Mesodermal cell (in vitro differentiated cells): Measurements from ENCODE around the gene IER5.

Experiments
- H3K27ac ChIP-seq: 2 replicates; pipeline ENCODE4 v1.7.0; 2013; ENCODE audit warnings: mild to moderate bottlenecking, low read depth, low read length, moderate library complexity; ENCODE audit not compliant: severe bottlenecking
- H3K36me3 ChIP-seq: 2 replicates; pipeline ENCODE4 v1.7.1; 2013; ENCODE audit warnings: mild to moderate bottlenecking, low read length, moderate library complexity; ENCODE audit not compliant: control insufficient read depth, insufficient read depth
- H3K4me1 ChIP-seq: one replicate; pipeline ENCODE4 v1.7.1; 2013; ENCODE audit warnings: mild to moderate bottlenecking, low read length; ENCODE audit not compliant: insufficient read depth, control insufficient read depth, poor library complexity, severe bottlenecking
- H3K4me3 ChIP-seq: 2 replicates; pipeline ENCODE4 v1.7.0; 2013; ENCODE audit warnings: low read length, control low read depth, mild to moderate bottlenecking; ENCODE audit not compliant: insufficient read depth, poor library complexity, severe bottlenecking; ENCODE audit errors: extremely low read depth
- H3K9me3 ChIP-seq: 2 replicates; pipeline ENCODE4 v1.7.1; 2013; ENCODE audit warnings: mild to moderate bottlenecking, low read length, moderate library complexity; ENCODE audit not compliant: control insufficient read depth
- WGBS, 2 experiments: methylation state at CpG; one replicate each; pipeline ENCODE4 v1.1.5; 2013; ENCODE audit warnings: missing lambda C conversion rate in 2 of 2; ENCODE audit not compliant: insufficient coverage in 2 of 2; 5-methylcytosine and 5-hydroxymethylcytosine counted together

The IER5 gene

GRCh38 chr1:181077576-181078242 is 10.8 kb upstream of the IER5 start:
- H3K36me3 ChIP-seq, result no peaks in the 10 kb centered on the region
- peaks cover 17% of the 10 kb centered on the region for H3K4me1 ChIP-seq
- peak overlapping the region; percentile 86 for H3K27ac ChIP-seq
- no peaks in the 10 kb centered on the region for H3K9me3 ChIP-seq
- WGBS, 2 experiments, result 59 to 84% methylated on average over 3 to 5 of the region's 7 CpGs
- no peak overlapping the region for H3K4me3 ChIP-seq

- Histone ChIP-seq H3K9me3 (no peaks in the 10 kb centered on the region), H3K27ac (no peak overlapping the region), H3K4me1 (peaks cover 17% of the 10 kb centered on the region), H3K4me3 (no peak overlapping the region), H3K36me3 (no peaks in the 10 kb centered on the region)
- 100% methylated on average over 1 of the region's 2 CpGs; no CpG with 5 or more reads in 1 of the 2 experiments for WGBS, 2 experiments
Measured at GRCh38 chr1:181079382-181079781, 9.1 kb upstream of the IER5 start.

GRCh38 chr1:181079920-181080319 is 8.6 kb upstream of the IER5 start:
- 100% methylated on average over 1 of the region's 4 CpGs for WGBS, 2 experiments
- no peaks in the 10 kb centered on the region for H3K9me3 ChIP-seq
- no peak overlapping the region for H3K4me3 ChIP-seq
- peaks cover 17% of the 10 kb centered on the region for H3K4me1 ChIP-seq
- no peaks in the 10 kb centered on the region for H3K36me3 ChIP-seq
- H3K27ac ChIP-seq, result no peak overlapping the region

GRCh38 chr1:181080556-181080955 is 7.9 kb upstream of the IER5 start:
- no peaks in the 10 kb centered on the region for H3K36me3 ChIP-seq
- H3K27ac ChIP-seq, result no peak overlapping the region
- H3K4me1 ChIP-seq, result peaks cover 17% of the 10 kb centered on the region
- H3K4me3 ChIP-seq, result no peak overlapping the region
- no peaks in the 10 kb centered on the region for H3K9me3 ChIP-seq
- 100% methylated on average over 2 of the region's 4 CpGs; no CpG with 5 or more reads in 1 of the 2 experiments for WGBS, 2 experiments

- Histone ChIP-seq H3K4me1 (peaks cover 17% of the 10 kb centered on the region), H3K9me3 (no peaks in the 10 kb centered on the region)
- WGBS, 2 experiments, result 84 to 100% methylated on average over 2 to 3 of the region's 3 CpGs
Measured at GRCh38 chr1:181081395-181081794, 7.1 kb upstream of the IER5 start.

GRCh38 chr1:181083842-181084605 is 4.5 kb upstream of the IER5 start:
- 38 to 43% methylated on average over 3 to 4 of the region's 6 CpGs for WGBS, 2 experiments
- no peak overlapping the region for H3K4me3 ChIP-seq
- no peak overlapping the region for H3K27ac ChIP-seq
- peaks cover 11% of the 10 kb centered on the region for H3K4me1 ChIP-seq
- no peaks in the 10 kb centered on the region for H3K36me3 ChIP-seq
- H3K9me3 ChIP-seq, result no peaks in the 10 kb centered on the region

More at GRCh38 chr1:181081395-181081794, 7.1 kb upstream of the IER5 start:
- no peak overlapping the region for H3K27ac ChIP-seq
- no peaks in the 10 kb centered on the region for H3K36me3 ChIP-seq
- no peak overlapping the region for H3K4me3 ChIP-seq

GRCh38 chr1:181084606-181084969 is 3.9 kb upstream of the IER5 start:
- no peak overlapping the region for H3K27ac ChIP-seq
- H3K9me3 ChIP-seq, result no peaks in the 10 kb centered on the region
- H3K4me1 ChIP-seq, result peaks cover 11% of the 10 kb centered on the region
- no peaks in the 10 kb centered on the region for H3K36me3 ChIP-seq
- H3K4me3 ChIP-seq, result no peak overlapping the region
- 43 to 72% methylated on average over 1 to 3 of the region's 4 CpGs for WGBS, 2 experiments

GRCh38 chr1:181086091-181086490 is 2.4 kb upstream of the IER5 start:
- no peaks in the 10 kb centered on the region for H3K9me3 ChIP-seq
- no peak overlapping the region for H3K27ac ChIP-seq
- H3K36me3 ChIP-seq, result peaks cover 8% of the 10 kb centered on the region
- H3K4me1 ChIP-seq, result peaks cover 11% of the 10 kb centered on the region
- WGBS, 2 experiments, result 67 to 93% methylated on average over 1 of the region's 1 CpG
- H3K4me3 ChIP-seq, result no peak overlapping the region

- H3K36me3 ChIP-seq, result peaks cover 13% of the 10 kb centered on the region
- no peak overlapping the region for H3K4me3 ChIP-seq
- peaks cover 16% of the 10 kb centered on the region for H3K4me1 ChIP-seq
- no peaks in the 10 kb centered on the region for H3K9me3 ChIP-seq
- H3K27ac ChIP-seq, result no peak overlapping the region
- WGBS, 2 experiments, result 85 to 86% methylated on average over 3 to 4 of the region's 5 CpGs
Measured at GRCh38 chr1:181086926-181087325, 1.6 kb upstream of the IER5 start.

GRCh38 chr1:181087400-181087901 is 1.0 kb upstream of the IER5 start:
- peaks cover 19% of the 10 kb centered on the region for H3K4me1 ChIP-seq
- H3K4me3 ChIP-seq, result no peak overlapping the region
- H3K9me3 ChIP-seq, result no peaks in the 10 kb centered on the region
- 90 to 92% methylated on average over 4 to 7 of the region's 8 CpGs for WGBS, 2 experiments
- no peak overlapping the region for H3K27ac ChIP-seq
- H3K36me3 ChIP-seq, result peaks cover 19% of the 10 kb centered on the region
